Measurements from ENCODE around the gene FTO. TPM values are rescaled to one million over a fixed set of nuclear protein-coding genes. Genes with fewer than 3 reads are reported as not detected.
A peak's percentile ranks its signal among the peaks of the same experiment; 100 is the strongest.

Gene FTO
- total and polyA plus RNA-seq, 4 donors, result 12.2 to 145 (median 57.7) TPM

DNA sequence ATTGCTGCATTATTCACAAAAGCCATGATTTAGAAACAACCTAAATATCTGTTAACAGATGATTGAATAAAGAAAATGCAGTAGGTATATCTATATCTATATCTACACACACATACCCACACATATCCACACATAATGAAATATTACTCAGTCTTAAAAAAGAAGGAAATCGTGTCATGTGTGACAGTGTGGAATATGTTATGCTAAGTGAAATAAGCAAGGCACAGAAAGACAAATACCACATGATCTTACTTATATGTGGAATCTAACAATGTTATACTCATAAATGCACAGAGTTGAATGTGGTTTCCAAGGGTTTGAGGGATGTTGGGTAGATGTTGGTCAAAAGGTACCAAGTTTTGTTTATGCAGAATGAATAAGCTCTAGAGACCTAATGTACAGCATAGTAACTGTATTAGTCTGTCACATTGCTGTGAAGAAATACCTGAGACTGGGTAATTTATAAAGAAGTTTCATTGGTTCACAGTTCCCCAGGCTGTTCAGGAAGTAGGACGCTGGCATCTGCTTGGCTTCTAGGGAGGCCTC lies 156.1 kb downstream of the FTO start:
- ATAC-seq (ENCODE audit: insufficient read depth, low FRiP score), result no peak
- H3K36me3 ChIP-seq (ENCODE audit: control insufficient read depth in 4 of 4, insufficient read depth in 4 of 4, low read length in 4 of 4), result peaks cover 0 to 8% (median 3%) of the 10 kb centered on the region in 4 donors

GRCh38 chr16:53863861-53864260 lies 159.9 kb downstream of the FTO start:
- Histone ChIP-seq H3K36me3 (ENCODE audit: control insufficient read depth in 4 of 4, insufficient read depth in 4 of 4, low read length in 4 of 4) (peaks cover 0 to 8% (median 4%) of the 10 kb centered on the region in 4 donors), H3K9ac (ENCODE audit: insufficient read depth in 1 of 2, low read length in 2 of 2) (no peak overlapping the region), H3K4me1 (ENCODE audit: control insufficient read depth in 5 of 5, insufficient read depth in 5 of 5, low read length in 5 of 5) (peaks cover 0 to 5% (median 0%) of the 10 kb centered on the region in 5 donors), H3K9me3 (ENCODE audit: control insufficient read depth in 4 of 4, insufficient read depth in 3 of 4, low read length in 3 of 4) (no peaks in the 10 kb centered on the region), H3K27ac (ENCODE audit: low read depth in 1 of 2, low read length in 1 of 2) (no peak overlapping the region), H3K4me3 (no peak overlapping the region), H3K27me3 (ENCODE audit: control insufficient read depth in 3 of 3, insufficient read depth in 3 of 3, low read length in 2 of 3) (no peaks in the 10 kb centered on the region)
- WGBS, 2 donors, result 94 to 95% methylated on average over 2 of the region's 2 CpGs
- ATAC-seq (ENCODE audit: insufficient read depth, low FRiP score), result no peak
- TF ChIP-seq CTCF (IDR thresholded peaks at IDR 0.05; ENCODE audit: control extremely low read depth, extremely low read depth), result no peak
- DNase-seq, result no peak

More for the DNA sequence above, 156.1 kb downstream of the FTO start:
- H3K9ac ChIP-seq (ENCODE audit: insufficient read depth in 1 of 2, low read length in 2 of 2), result no peak overlapping the region
- 96 to 97% methylated on average over 2 of the region's 2 CpGs for WGBS, 2 donors
- no peak for DNase-seq
- peaks cover 0 to 1% (median 0%) of the 10 kb centered on the region in 5 donors for H3K4me1 ChIP-seq (ENCODE audit: control insufficient read depth in 5 of 5, insufficient read depth in 5 of 5, low read length in 5 of 5)
- H3K9me3 ChIP-seq (ENCODE audit: control insufficient read depth in 4 of 4, insufficient read depth in 3 of 4, low read length in 3 of 4), result no peaks in the 10 kb centered on the region
- H3K27ac ChIP-seq (ENCODE audit: low read depth in 1 of 2, low read length in 1 of 2), result no peak overlapping the region
- H3K27me3 ChIP-seq (ENCODE audit: control insufficient read depth in 3 of 3, insufficient read depth in 3 of 3, low read length in 2 of 3), result no peaks in the 10 kb centered on the region
- TF ChIP-seq CTCF (IDR thresholded peaks at IDR 0.05; ENCODE audit: control extremely low read depth, extremely low read depth), result no peak
- no peak overlapping the region for H3K4me3 ChIP-seq

DNA sequence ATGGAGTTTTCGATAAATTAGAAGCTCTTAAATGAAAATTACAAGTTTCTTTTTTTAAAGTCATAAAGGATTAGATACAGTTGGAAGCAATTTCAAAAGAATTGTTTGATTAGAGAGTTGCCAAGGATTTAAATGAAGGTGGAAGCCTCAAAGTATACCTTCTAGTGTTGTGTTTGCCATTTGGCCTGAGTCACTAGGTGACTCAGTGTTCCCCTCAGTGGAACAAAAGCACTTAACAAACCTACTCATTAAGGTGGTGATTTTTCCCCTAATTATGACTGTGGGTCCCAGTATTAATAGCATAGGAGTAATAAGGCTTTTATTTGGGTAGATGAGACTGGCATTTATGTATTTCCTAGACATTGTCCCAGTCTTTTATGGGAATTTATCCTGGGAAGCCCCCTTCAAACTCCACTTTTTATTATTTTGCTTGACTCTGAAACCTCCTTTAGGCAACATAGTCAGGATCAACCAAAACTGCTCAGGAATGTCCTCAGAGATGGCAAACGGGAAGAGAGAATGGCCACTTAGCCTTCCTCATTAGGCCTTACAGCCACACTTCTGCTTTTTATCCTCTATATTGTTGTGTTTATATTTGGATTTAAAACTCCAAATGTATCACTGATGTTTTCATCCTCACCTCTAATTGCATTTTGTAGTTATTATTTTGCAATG lies 161.0 kb downstream of the FTO start:
- Histone ChIP-seq H3K27me3 (ENCODE audit: control insufficient read depth in 3 of 3, insufficient read depth in 3 of 3, low read length in 2 of 3) (no peaks in the 10 kb centered on the region), H3K36me3 (ENCODE audit: control insufficient read depth in 4 of 4, insufficient read depth in 4 of 4, low read length in 4 of 4) (peaks cover 3 to 8% (median 5%) of the 10 kb centered on the region in 4 donors), H3K4me1 (ENCODE audit: control insufficient read depth in 5 of 5, insufficient read depth in 5 of 5, low read length in 5 of 5) (peaks cover 0 to 5% (median 0%) of the 10 kb centered on the region in 5 donors), H3K9me3 (ENCODE audit: control insufficient read depth in 4 of 4, insufficient read depth in 3 of 4, low read length in 3 of 4) (no peaks in the 10 kb centered on the region), H3K9ac (ENCODE audit: insufficient read depth in 1 of 2, low read length in 2 of 2) (no peak overlapping the region), H3K27ac (ENCODE audit: low read depth in 1 of 2, low read length in 1 of 2) (peak overlapping the region in 1 of 2 donors; percentile 75), H3K4me3 (no peak overlapping the region)
- TF ChIP-seq CTCF (IDR thresholded peaks at IDR 0.05; ENCODE audit: control extremely low read depth, extremely low read depth), result no peak
- no peak for ATAC-seq (ENCODE audit: insufficient read depth, low FRiP score)
- no peak for DNase-seq
- WGBS, 2 donors, result 61 to 64% methylated on average over 2 of the region's 2 CpGs
